HepG2 (cell line): ENCODE measurements around the gene FBXL7. TPM values are rescaled to one million over a fixed set of nuclear protein-coding genes. Genes with fewer than 3 reads are reported as not detected.

Source experiments
- CCDC6 ChIP-seq: sonication (generic); formaldehyde crosslinking; IDR thresholded peaks from 2 replicates; pipeline ENCODE4 v1.8.1; 2022; ENCODE audit warnings: mild to moderate bottlenecking, missing genetic modification reagents, moderate library complexity
- CHCHD3 ChIP-seq: sonication (generic); formaldehyde crosslinking; IDR thresholded peaks from 2 replicates; pipeline ENCODE4 v1.8.0; 2022; ENCODE audit warnings: mild to moderate bottlenecking, missing genetic modification reagents, moderate library complexity
- NFE2L1 ChIP-seq: sonication (generic); formaldehyde crosslinking; IDR thresholded peaks from 2 replicates; pipeline ENCODE4 v1.4.0; 2020; ENCODE audit warnings: missing genetic modification reagents, mild to moderate bottlenecking, borderline replicate concordance
- TRIM24 ChIP-seq: sonication (generic); formaldehyde crosslinking; IDR thresholded peaks from 2 replicates; pipeline ENCODE4 v1.8.0; 2022; ENCODE audit warnings: mild to moderate bottlenecking, missing genetic modification reagents
- ZNF407 ChIP-seq: sonication (generic); formaldehyde crosslinking; IDR thresholded peaks from one replicate; pipeline ENCODE4 v1.5.1; 2020; ENCODE audit warnings: mild to moderate bottlenecking, missing genetic modification reagents; ENCODE audit errors: not compliant biosample characterization
- ZNF737 ChIP-seq: sonication (generic); formaldehyde crosslinking; IDR thresholded peaks from 2 replicates; pipeline ENCODE4 v1.5.0; 2020; ENCODE audit warnings: missing genetic modification reagents, mild to moderate bottlenecking, borderline replicate concordance
- ZNF746 ChIP-seq: sonication (generic); formaldehyde crosslinking; IDR thresholded peaks from 2 replicates; pipeline ENCODE4 v1.8.0; 2022; ENCODE audit warnings: mild to moderate bottlenecking, missing genetic modification reagents
- polyA plus RNA-seq, 8 experiments: library from polyadenylated mRNA; depleted of rRNA in 3 of 8; stranded (reverse) in 7 of 8; unstranded in 1 of 8; fragments of >200 nt; fragmentation: Illumina TruSeq in 4 of 8; extraction: Trizol in 4 of 8; gene quantifications; 2 replicates each; pipeline versions ENCODE4 v1.2.1 to v1.2.3, GENCODE V29; 2011 to 2016; ENCODE audit warnings: low read depth in 4 of 8, missing spikeins in 1 of 8, mixed read lengths in 1 of 8; ENCODE audit not compliant: insufficient read depth in 1 of 8
- total RNA-seq, 5 experiments: library from RNA; depleted of rRNA; stranded (reverse); fragments of >200 nt; fragmentation: Illumina TruSeq; extraction: Trizol; gene quantifications; 2 replicates each; pipeline ENCODE4 v1.2.3, GENCODE V29; 2016; ENCODE audit warnings: low read depth in 1 of 5

The FBXL7 gene
- total and polyA plus RNA-seq, 2 of the 13 experiments (the other 11 are each of a cell fraction or from before 2014, with no cell fraction given) = 0.07 TPM; not detected in 1

GRCh38 chr5:15521381-15522186 is 21.6 kb downstream of the FBXL7 start (continued):
- TF ChIP-seq ZNF407 (CRISPR knock-in tag) = no peak
- no peak for TF ChIP-seq ZNF737 (CRISPR knock-in tag)
- TF ChIP-seq CCDC6 (CRISPR knock-in tag) = no peak
- TF ChIP-seq NFE2L1 (CRISPR knock-in tag) = no peak
- TF ChIP-seq CHCHD3 = no peak
- TF ChIP-seq TRIM24 (CRISPR knock-in tag) = no peak
- TF ChIP-seq ZNF746 (CRISPR knock-in tag) = no peak
